HUES64 (cell line): ENCODE measurements around the gene URB1.
"Not testable (repeated sequence)": the region's sequence is repeated elsewhere in the genome, so short reads cannot be mapped to it uniquely, and the experiment has no call there.

Experiments
- H3K27ac ChIP-seq: 2 replicates; pipeline ENCODE4 v1.7.0; 2013; ENCODE audit warnings: low read depth, low read length, inconsistent platforms
- H3K27me3 ChIP-seq: 2 replicates; pipeline ENCODE4 v1.6.1; 2013; ENCODE audit warnings: mild to moderate bottlenecking, low read length; ENCODE audit not compliant: insufficient read depth
- H3K36me3 ChIP-seq: 2 replicates; pipeline ENCODE4 v1.6.1; 2013; ENCODE audit warnings: mild to moderate bottlenecking, low read length; ENCODE audit not compliant: insufficient read depth
- H3K4me1 ChIP-seq: 2 replicates; pipeline ENCODE4 v1.6.1; 2013; ENCODE audit warnings: mild to moderate bottlenecking, low read length, moderate library complexity; ENCODE audit not compliant: insufficient read depth
- H3K4me3 ChIP-seq: 2 replicates; pipeline ENCODE4 v1.5.1; 2013; ENCODE audit warnings: mild to moderate bottlenecking, low read length, moderate library complexity
- H3K9ac ChIP-seq: 2 replicates; pipeline ENCODE4 v1.6.1; 2013; ENCODE audit warnings: mild to moderate bottlenecking, low read depth, low read length
- H3K9me3 ChIP-seq: 2 replicates; pipeline ENCODE4 v1.6.1; 2013; ENCODE audit warnings: low read depth, low read length; ENCODE audit not compliant: insufficient read depth
- WGBS: fragments of 150-250, 120-280 bp; methylation state at CpG from one replicate; pipeline ENCODE4 v1.1.7; 2013; ENCODE audit warnings: missing lambda C conversion rate; 5-methylcytosine and 5-hydroxymethylcytosine counted together

Gene URB1

DNA sequence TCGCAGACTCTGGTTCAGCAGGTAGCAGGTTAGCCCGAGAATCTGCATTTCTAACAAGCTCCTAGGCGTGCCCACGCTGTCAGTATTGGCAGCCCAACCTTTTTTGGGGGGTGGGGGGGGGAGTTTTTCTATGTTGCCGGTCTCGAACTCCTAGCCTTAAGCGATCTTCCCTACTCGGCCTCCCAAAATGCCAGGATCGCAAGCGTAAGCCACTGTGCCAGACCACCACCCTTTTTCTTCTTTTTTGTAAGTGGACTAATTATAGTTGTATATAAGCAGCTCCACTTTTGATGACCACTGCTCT lies 113.5 kb downstream of the URB1 start:
- H3K9ac ChIP-seq, result peak overlapping the region; percentile 69
- H3K36me3 ChIP-seq, result peaks cover 12% of the 10 kb centered on the region
- no peaks in the 10 kb centered on the region for H3K27me3 ChIP-seq
- peaks cover 5% of the 10 kb centered on the region; the same call in 1 of the 2 replicates for H3K4me1 ChIP-seq
- no peak overlapping the region for H3K27ac ChIP-seq
- 6% methylated on average over 7 of the region's 10 CpGs for WGBS
- H3K9me3 ChIP-seq, result no peaks in the 10 kb centered on the region
- peak overlapping the region; percentile 99 for H3K4me3 ChIP-seq

DNA sequence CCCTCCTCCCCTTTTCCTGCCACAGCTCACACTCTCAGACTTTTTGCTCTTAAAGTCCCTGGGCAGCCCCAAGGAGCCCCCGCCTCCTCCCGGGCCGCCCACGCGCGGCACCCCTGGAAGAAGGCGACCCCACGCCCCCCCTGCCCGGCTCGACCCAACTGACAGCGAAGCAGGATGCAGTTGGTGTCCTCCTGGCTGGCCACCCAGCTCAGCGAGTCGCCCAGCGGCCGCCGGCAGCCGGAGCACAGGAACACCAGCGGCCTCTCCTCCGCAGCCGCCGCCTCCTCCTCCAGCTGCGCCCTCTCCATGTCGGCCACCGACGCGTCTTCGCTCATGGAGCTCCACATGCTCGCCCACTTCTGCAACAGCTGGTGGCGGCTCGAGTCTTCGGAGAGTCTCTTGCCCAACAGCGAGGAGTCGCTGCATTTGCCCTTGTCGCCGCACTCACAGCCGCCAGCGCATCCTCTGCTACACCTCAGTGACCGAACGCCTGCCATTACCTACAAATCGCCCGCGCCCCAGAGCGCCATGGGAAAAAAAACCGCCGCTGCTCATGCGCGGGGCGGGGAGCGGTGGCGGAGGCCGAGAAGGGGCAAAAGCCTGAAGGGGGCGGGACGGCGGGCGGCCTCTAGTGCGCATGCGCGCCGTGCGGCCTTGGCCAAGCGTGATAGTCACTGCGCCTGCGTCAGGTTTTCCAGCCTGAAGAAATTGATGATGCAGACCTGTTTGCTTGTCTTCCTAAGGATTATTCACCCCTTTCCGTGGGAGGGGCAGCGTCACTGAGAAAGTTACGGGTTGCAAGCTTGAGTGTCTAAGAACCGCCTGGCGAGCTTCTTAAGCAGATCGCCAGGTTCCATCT lies 114.1 kb downstream of the URB1 start, which contains the start of gene MIS18A:
Gene MIS18A (minus strand): TSS at position 532 of the 859 bp plus-strand sequence. CDS start 35 bp downstream, at position 497.
- H3K9me3 ChIP-seq, result no peaks in the 10 kb centered on the region
- under 1% methylated on average over 69 of the region's 69 CpGs for WGBS
- H3K27me3 ChIP-seq, result no peaks in the 10 kb centered on the region
- H3K27ac ChIP-seq, result peak within 1 kb of the TSS; percentile 66
- H3K9ac ChIP-seq, result peak within 1 kb of the TSS; percentile 89
- H3K36me3 ChIP-seq, result peaks cover 16% of the 10 kb centered on the region
- H3K4me1 ChIP-seq, result peaks cover 5% of the 10 kb centered on the region; the same call in 1 of the 2 replicates
- peak within 1 kb of the TSS; percentile 99 for H3K4me3 ChIP-seq

DNA sequence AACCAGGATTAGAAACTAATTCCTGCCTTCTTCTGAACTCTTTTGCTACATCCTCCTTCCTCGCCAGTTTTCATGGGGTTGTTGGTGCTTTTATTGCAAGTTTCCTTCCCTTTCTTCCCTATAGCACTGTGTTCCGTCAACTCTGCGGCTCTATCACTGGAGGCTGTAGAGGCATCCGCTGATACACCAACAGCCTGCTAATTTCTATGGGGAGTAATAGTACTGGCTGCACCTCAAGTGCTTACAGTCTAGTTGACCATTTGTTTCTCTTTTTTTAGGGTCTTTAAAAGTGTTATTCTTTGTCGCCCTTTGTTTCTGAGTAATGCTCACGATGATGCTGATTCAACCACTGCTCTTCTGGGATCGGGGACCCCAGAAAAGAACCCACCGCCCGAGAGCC lies 114.7 kb downstream of the URB1 start:
- H3K9me3 ChIP-seq, result no peaks in the 10 kb centered on the region
- WGBS, result 9% methylated on average over 9 of the region's 9 CpGs
- no peaks in the 10 kb centered on the region for H3K27me3 ChIP-seq
- H3K4me3 ChIP-seq, result peak overlapping the region; percentile 99
- peaks cover 23% of the 10 kb centered on the region for H3K36me3 ChIP-seq
- H3K4me1 ChIP-seq, result peaks cover 5% of the 10 kb centered on the region; the same call in 1 of the 2 replicates
- no peak overlapping the region for H3K27ac ChIP-seq
- H3K9ac ChIP-seq, result peak overlapping the region; percentile 89

DNA sequence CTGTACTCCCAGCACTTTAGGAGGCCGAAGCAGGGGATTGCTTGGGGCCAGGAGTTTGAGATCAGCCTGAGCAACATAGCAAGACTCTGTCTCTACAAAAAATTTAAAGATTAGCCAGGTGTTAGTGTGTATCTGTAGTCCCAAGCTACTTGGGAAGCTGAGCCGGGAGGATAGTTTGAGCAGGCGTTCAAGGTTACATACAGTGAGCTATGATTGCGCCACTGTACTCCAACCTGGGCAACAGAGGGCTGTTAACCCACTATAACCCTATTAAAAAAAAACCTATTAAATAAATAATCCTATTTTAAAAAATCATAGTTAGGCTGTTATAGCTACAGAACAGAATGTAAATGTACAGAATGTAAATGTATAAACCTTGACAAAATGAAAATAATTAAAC lies 116.1 kb downstream of the URB1 start:
- Histone ChIP-seq H3K27me3 (no peaks in the 10 kb centered on the region), H3K4me1 (peaks cover 5% of the 10 kb centered on the region; the same call in 1 of the 2 replicates), H3K9ac (no peak overlapping the region), H3K4me3 (no peak overlapping the region), H3K9me3 (no peaks in the 10 kb centered on the region), H3K27ac (no peak overlapping the region), H3K36me3 (peaks cover 36% of the 10 kb centered on the region)
- WGBS, result 97% methylated on average over 4 of the region's 4 CpGs

DNA sequence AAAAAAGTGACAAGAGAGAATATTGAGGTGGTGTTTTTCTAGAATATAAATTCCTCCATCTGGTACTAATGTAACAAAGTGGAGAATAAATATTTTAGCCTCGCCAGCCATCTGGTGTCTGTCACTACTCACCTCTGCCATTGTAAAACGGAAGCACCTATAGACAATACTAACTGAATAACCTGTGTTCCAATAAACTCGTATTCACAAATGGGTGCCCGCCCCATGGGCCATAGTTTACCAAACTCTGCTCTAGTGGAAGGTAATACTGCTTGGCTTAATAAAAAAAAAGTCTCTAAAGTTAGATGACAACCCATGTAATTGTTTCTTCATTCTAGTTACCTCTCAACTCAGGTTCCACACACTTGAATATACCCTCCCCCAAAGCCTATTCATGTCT lies 122.1 kb downstream of the URB1 start:
- H3K9me3 ChIP-seq, result no peaks in the 10 kb centered on the region
- H3K27me3 ChIP-seq, result no peaks in the 10 kb centered on the region
- no peaks in the 10 kb centered on the region for H3K4me1 ChIP-seq
- H3K36me3 ChIP-seq, result peaks cover 88% of the 10 kb centered on the region
- H3K4me3 ChIP-seq, result no peak overlapping the region
- no peak overlapping the region for H3K9ac ChIP-seq
- H3K27ac ChIP-seq, result no peak overlapping the region
- 97% methylated on average over 4 of the region's 4 CpGs for WGBS

DNA sequence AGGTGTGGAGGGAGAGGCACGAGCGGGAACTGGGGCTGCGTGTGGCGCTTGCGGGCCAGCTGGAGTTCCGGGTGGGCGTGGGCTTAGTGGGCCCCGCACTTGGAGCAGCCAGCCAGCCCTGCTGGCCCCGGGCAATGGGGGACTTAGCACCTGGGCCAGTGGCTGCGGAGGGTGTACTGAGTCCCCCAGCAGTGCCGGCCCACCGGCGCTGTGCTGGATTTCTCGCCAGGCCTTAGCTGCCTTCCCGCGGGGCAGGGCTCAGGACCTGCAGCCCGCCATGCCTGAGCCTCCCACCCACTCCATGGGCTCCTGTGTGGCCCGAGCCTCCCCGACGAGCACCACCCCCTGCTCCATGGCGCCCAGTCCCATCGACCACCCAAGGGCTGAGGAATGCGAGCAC lies 127.5 kb downstream of the URB1 start:
- not testable (repeated sequence) for H3K9me3 ChIP-seq
- WGBS, result 95% methylated on average over 18 of the region's 23 CpGs

DNA sequence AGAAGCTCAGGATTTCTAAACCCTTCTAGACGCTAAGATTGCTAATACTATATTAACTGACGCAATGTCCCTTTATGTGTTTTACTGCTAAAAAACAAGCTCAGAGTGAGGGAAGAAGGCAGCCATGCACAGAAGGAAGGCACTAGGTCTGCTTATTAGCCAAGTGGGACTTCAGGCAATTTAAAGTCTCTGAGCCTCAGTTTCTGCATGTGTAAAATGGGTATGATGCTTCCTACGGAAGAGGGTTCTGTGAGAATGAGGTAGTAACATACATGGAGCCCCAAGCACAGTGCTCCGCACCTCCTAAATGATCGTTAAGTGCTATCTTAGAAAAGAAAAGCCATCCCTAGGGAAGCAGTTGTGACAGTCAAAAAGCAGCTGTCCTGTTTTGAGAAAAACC lies 130.9 kb downstream of the URB1 start:
- peaks cover 4% of the 10 kb centered on the region for H3K36me3 ChIP-seq
- no peak overlapping the region for H3K9ac ChIP-seq
- H3K27ac ChIP-seq, result no peak overlapping the region
- H3K27me3 ChIP-seq, result no peaks in the 10 kb centered on the region
- H3K4me3 ChIP-seq, result no peak overlapping the region
- no peaks in the 10 kb centered on the region for H3K9me3 ChIP-seq
- 98% methylated on average over 5 of the region's 5 CpGs for WGBS
- peaks cover 6% of the 10 kb centered on the region; the same call in 1 of the 2 replicates for H3K4me1 ChIP-seq

More for the DNA sequence above, 127.5 kb downstream of the URB1 start:
- not testable (repeated sequence) for H3K9ac ChIP-seq, H3K4me3 ChIP-seq, H3K4me1 ChIP-seq, H3K27ac ChIP-seq, H3K27me3 ChIP-seq
- peaks cover 38% of the 10 kb centered on the region for H3K36me3 ChIP-seq
